Mesendoderm (in vitro differentiated cells): ENCODE data around the gene TMA7.

Experiments
- DNase-seq: peaks from one replicate; pipeline ENCODE4 v3.0.0; 2013
- H2AK5ac ChIP-seq: 2 replicates; pipeline ENCODE4 v1.6.1; 2013; ENCODE audit warnings: low read length, inconsistent platforms
- H2BK120ac ChIP-seq: 2 replicates; pipeline ENCODE4 v1.6.1; 2013; ENCODE audit warnings: low read depth, mild to moderate bottlenecking, low read length, moderate library complexity, mixed read lengths
- H2BK15ac ChIP-seq: replicated peaks from 2 replicates; pipeline ENCODE4 v1.6.1; 2013; ENCODE audit warnings: low read depth, mild to moderate bottlenecking, moderate library complexity
- H2BK5ac ChIP-seq: 2 replicates; pipeline ENCODE4 v1.6.1; 2013; ENCODE audit warnings: low read length, inconsistent platforms
- H3K18ac ChIP-seq: 2 replicates; pipeline ENCODE4 v1.6.1; 2013; ENCODE audit warnings: mild to moderate bottlenecking, low read length, mixed read lengths
- H3K23ac ChIP-seq: one replicate; pipeline ENCODE4 v1.6.1; 2013; ENCODE audit warnings: low read length
- H3K27ac ChIP-seq: 2 replicates; pipeline ENCODE4 v1.5.1; 2013; ENCODE audit warnings: low read depth, mild to moderate bottlenecking, inconsistent platforms, low read length, moderate library complexity
- H3K27me3 ChIP-seq: 2 replicates; pipeline ENCODE4 v1.6.1; 2013; ENCODE audit warnings: low read length, control low read depth, mild to moderate bottlenecking, inconsistent platforms; ENCODE audit not compliant: insufficient read depth, poor library complexity
- H3K36me3 ChIP-seq: 2 replicates; pipeline ENCODE4 v1.6.1; 2013; ENCODE audit warnings: low read length, inconsistent platforms; ENCODE audit not compliant: control insufficient read depth, insufficient read depth
- H3K4ac ChIP-seq: one replicate; pipeline ENCODE4 v1.6.1; 2013; ENCODE audit warnings: low read depth, mild to moderate bottlenecking, low read length, moderate library complexity
- H3K4me1 ChIP-seq: 2 replicates; pipeline ENCODE4 v1.6.1; 2013; ENCODE audit warnings: low read depth, low read length, inconsistent platforms; ENCODE audit not compliant: control insufficient read depth
- H3K4me2 ChIP-seq: 2 replicates; pipeline ENCODE4 v1.6.1; 2013; ENCODE audit warnings: low read length
- H3K4me3 ChIP-seq: 2 replicates; pipeline ENCODE4 v1.5.1; 2013; ENCODE audit warnings: mild to moderate bottlenecking, low read length
- H3K56ac ChIP-seq: one replicate; pipeline ENCODE4 v1.6.1; 2013; ENCODE audit warnings: low read length
- H3K79me1 ChIP-seq: 2 replicates; pipeline ENCODE4 v1.6.1; 2013; ENCODE audit warnings: low read length, inconsistent platforms
- H3K79me2 ChIP-seq: 2 replicates; pipeline ENCODE4 v1.6.1; 2013; ENCODE audit warnings: mild to moderate bottlenecking, low read length; ENCODE audit not compliant: control insufficient read depth, insufficient read depth
- H3K9ac ChIP-seq: 2 replicates; pipeline ENCODE4 v1.6.1; 2013; ENCODE audit warnings: low read length, inconsistent platforms
- H4K5ac ChIP-seq: one replicate; pipeline ENCODE4 v1.6.1; 2013; ENCODE audit warnings: low read length
- H4K8ac ChIP-seq: one replicate; pipeline ENCODE4 v1.6.1; 2013; ENCODE audit warnings: low read depth, mild to moderate bottlenecking, control low read depth, low read length, moderate library complexity
- WGBS: extraction: QIAGEN DNeasy Blood & Tissue Kit; methylation state at CpG from one replicate; pipeline ENCODE4 v1.1.7; 2013; ENCODE audit warnings: low lambda C conversion rate, missing lambda C conversion rate; ENCODE audit not compliant: insufficient coverage; ENCODE audit errors: extremely low coverage; 5-methylcytosine and 5-hydroxymethylcytosine counted together

Gene TMA7

DNA sequence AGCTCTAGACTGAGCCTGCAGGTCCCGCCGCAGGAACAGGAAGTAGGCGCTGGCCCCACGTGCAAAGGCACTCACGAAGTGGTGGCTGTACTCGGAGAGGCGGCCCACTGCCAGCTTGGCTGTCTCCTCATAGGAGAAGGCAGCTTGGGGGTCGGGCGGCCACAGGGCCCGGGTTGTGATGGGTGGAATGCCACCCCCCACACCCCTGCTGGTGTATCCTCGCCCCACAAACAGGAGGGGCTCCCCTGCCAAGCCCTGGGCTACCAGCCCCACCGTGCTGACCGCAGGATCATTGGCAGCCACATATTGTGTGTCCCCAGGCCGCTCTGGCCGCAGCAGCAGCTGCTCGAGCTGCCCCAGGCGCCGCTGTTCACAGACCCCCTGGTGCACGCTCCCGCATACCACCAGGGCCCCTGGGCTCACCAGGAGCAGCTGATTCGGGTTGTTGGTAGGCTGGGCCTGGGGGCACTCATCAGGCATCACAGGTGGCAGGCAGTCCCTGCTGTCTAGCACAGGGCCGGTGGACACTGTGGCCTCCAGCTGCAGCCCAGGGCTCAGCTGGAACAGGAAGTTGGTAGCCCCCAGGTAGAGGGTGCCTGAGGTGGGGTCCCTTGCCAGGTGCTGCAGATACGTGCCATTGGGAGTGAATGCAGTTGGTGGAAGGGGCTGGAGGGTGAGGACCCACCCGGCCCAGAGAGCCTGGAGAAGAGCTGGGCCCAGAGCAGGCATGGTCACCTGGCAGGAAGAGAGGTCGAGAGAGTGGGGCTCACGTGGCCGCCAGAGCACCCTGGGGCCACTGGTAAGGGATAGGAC is 16.0 kb upstream of the TMA7 start:
- H3K56ac ChIP-seq: no peak overlapping the region
- H3K4me2 ChIP-seq: no peak overlapping the region
- H3K4me3 ChIP-seq: no peak overlapping the region
- H2BK120ac ChIP-seq: no peak overlapping the region
- H3K36me3 ChIP-seq: peaks cover 1% of the 10 kb centered on the region
- H3K79me2 ChIP-seq: peaks cover 51% of the 10 kb centered on the region
- no peaks in the 10 kb centered on the region for H3K27me3 ChIP-seq
- H4K5ac ChIP-seq: no peak overlapping the region
- no peak overlapping the region for H2AK5ac ChIP-seq
- WGBS: no CpG with 5 or more reads among the region's 27 CpGs
- no peak overlapping the region for H3K9ac ChIP-seq
- no peak overlapping the region for H2BK5ac ChIP-seq
- no peak overlapping the region for H2BK15ac ChIP-seq
- H3K27ac ChIP-seq: no peak overlapping the region
- H3K79me1 ChIP-seq: peaks cover 34% of the 10 kb centered on the region
- no peak overlapping the region for H3K4ac ChIP-seq
- no peak for DNase-seq
- no peak overlapping the region for H3K23ac ChIP-seq
- peaks cover 8% of the 10 kb centered on the region for H3K4me1 ChIP-seq
- H4K8ac ChIP-seq: no peak overlapping the region
- no peak overlapping the region for H3K18ac ChIP-seq

DNA sequence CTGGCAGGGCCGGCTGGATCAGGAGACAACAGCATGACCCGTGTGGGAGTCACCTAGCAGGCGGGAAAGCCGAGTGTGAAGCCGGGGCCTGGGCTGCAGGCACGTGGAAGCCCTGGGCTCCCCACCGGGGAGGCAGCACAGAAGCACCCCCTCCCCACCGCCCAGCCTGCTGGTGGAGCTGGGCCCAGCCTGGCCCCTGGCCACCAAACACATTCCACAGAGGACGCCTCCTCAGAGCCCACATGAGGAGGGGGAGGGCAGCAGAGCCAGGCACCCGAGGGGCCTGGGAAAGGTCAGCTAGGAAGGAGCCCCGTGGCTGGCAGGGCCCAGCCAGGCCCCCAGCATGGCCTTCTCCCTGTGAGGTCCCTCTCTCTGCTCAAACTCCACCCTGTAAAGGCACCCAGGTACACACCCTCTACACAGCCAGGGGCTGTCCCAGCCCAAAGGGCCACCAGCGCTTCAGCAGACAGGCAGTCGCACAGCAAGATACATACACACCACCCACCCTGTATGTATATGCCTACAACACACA is 14.7 kb upstream of the TMA7 start:
- WGBS: no CpG with 5 or more reads among the region's 13 CpGs
- no peak overlapping the region for H2BK120ac ChIP-seq
- H3K4me2 ChIP-seq: no peak overlapping the region
- H4K5ac ChIP-seq: no peak overlapping the region
- no peak overlapping the region for H2BK5ac ChIP-seq
- no peaks in the 10 kb centered on the region for H3K27me3 ChIP-seq
- H3K4me1 ChIP-seq: peaks cover 9% of the 10 kb centered on the region
- no peak overlapping the region for H3K56ac ChIP-seq
- peaks cover 34% of the 10 kb centered on the region for H3K79me1 ChIP-seq
- no peak overlapping the region for H3K9ac ChIP-seq
- H3K4ac ChIP-seq: no peak overlapping the region
- H4K8ac ChIP-seq: no peak overlapping the region
- no peak overlapping the region for H3K23ac ChIP-seq
- no peak overlapping the region for H3K4me3 ChIP-seq
- peaks cover 1% of the 10 kb centered on the region for H3K36me3 ChIP-seq
- H3K27ac ChIP-seq: no peak overlapping the region
- DNase-seq: no peak
- H2BK15ac ChIP-seq: no peak overlapping the region
- H3K18ac ChIP-seq: no peak overlapping the region
- H2AK5ac ChIP-seq: no peak overlapping the region
- peaks cover 51% of the 10 kb centered on the region for H3K79me2 ChIP-seq

DNA sequence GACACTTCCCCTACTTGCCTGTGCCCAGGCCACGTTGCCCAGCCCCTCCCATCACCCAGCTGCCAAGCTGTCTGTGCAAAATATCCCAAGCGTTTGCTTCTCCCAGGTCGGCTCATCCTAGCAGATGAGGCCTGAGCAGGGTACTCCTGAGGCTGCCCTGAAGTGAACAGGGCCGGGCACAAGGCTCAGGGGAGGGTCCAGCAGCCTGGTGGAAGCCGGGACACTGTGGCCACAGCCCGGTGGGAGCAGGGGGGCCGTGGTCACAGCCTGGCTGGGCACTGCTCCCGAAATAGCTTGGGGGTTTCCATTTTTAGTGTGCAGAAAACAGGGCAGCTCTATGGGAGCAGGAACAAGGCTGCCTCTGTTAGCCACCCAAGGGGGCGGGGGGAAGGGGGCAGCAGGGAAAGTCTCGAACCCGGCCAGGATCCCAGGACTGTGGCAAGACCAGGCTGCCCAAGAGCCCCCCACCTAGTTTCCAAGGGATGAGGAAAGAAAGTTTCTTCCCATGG is 13.6 kb upstream of the TMA7 start:
- peaks cover 1% of the 10 kb centered on the region for H3K36me3 ChIP-seq
- H3K23ac ChIP-seq: no peak overlapping the region
- H3K4me3 ChIP-seq: no peak overlapping the region
- H3K79me2 ChIP-seq: peaks cover 51% of the 10 kb centered on the region
- no peak overlapping the region for H2BK15ac ChIP-seq
- H4K5ac ChIP-seq: no peak overlapping the region
- H3K27ac ChIP-seq: no peak overlapping the region
- H3K4me2 ChIP-seq: no peak overlapping the region
- WGBS: no CpG with 5 or more reads among the region's 11 CpGs
- no peak overlapping the region for H3K4ac ChIP-seq
- no peaks in the 10 kb centered on the region for H3K27me3 ChIP-seq
- no peak overlapping the region for H2BK5ac ChIP-seq
- peaks cover 10% of the 10 kb centered on the region for H3K4me1 ChIP-seq
- H3K79me1 ChIP-seq: peaks cover 31% of the 10 kb centered on the region
- no peak for DNase-seq
- H3K56ac ChIP-seq: peak overlapping the region; percentile 46
- H2BK120ac ChIP-seq: no peak overlapping the region
- H3K9ac ChIP-seq: peak overlapping the region; percentile 35
- H4K8ac ChIP-seq: no peak overlapping the region
- no peak overlapping the region for H2AK5ac ChIP-seq
- no peak overlapping the region for H3K18ac ChIP-seq

DNA sequence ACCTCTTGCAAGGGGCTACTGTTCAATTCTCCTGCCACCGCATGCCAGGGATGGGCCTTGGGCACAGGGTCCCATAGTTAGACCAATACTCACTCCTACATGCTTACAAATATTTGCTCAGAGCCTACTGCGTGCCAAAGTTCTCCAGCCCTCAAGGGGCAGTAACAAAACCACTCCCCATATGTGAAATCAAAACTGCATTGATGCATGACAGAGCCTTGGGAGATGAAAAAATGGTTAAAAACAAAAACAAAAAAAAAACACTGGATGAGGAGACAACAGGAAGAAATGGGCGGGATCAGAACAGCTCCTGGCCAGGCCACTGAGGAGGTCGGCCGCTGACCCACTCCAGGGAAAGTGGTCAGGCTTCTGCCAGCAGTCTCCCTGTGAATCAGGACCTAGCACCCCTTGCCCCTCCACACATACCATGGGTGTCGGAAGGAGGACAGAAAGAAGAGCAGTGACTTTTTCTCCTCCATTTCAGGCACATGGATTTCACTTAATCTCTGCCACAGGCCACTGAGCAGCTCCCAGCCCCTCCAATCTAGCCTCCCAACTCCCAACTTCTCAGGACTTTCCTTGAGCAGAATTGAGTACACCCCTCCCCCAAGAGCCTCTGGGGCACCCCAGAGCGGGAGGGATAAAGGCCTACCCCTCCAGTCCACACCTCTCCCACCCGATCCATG is 13.0 kb upstream of the TMA7 start:
- Histone ChIP-seq H3K4me2 (no peak overlapping the region), H3K4ac (no peak overlapping the region), H3K23ac (no peak overlapping the region), H3K56ac (peak overlapping the region; percentile 92), H2BK15ac (no peak overlapping the region), H3K36me3 (peaks cover 2% of the 10 kb centered on the region), H3K9ac (peak overlapping the region; percentile 88), H3K79me2 (peaks cover 51% of the 10 kb centered on the region), H3K18ac (no peak overlapping the region), H3K4me3 (no peak overlapping the region), H2BK5ac (no peak overlapping the region), H2BK120ac (no peak overlapping the region), H3K27ac (no peak overlapping the region), H2AK5ac (no peak overlapping the region), H3K79me1 (peaks cover 30% of the 10 kb centered on the region), H4K5ac (no peak overlapping the region), H4K8ac (no peak overlapping the region), H3K27me3 (no peaks in the 10 kb centered on the region), H3K4me1 (peaks cover 10% of the 10 kb centered on the region)
- WGBS: no CpG with 5 or more reads among the region's 8 CpGs
- no peak for DNase-seq

DNA sequence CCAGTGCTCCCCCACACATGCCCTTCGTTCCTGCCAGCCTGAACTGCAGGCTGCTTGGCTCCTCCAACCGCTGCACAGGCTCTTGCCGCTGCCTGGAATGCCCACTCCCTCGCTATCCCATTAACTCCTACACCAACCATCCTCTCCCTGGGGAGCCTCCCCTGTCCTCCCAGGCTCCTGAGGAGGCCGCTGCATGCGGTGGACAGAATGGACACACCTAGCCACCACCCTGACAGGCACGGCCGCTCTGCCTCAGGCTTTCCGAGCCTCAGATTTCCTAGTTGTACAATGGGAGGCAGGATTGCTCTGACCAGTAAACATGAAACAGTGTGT is 12.5 kb upstream of the TMA7 start:
- peaks cover 10% of the 10 kb centered on the region for H3K4me1 ChIP-seq
- DNase-seq: no peak
- peaks cover 6% of the 10 kb centered on the region for H3K36me3 ChIP-seq
- H3K79me2 ChIP-seq: peaks cover 51% of the 10 kb centered on the region
- peaks cover 29% of the 10 kb centered on the region for H3K79me1 ChIP-seq
- no peak overlapping the region for H4K8ac ChIP-seq
- H3K9ac ChIP-seq: peak overlapping the region; percentile 88
- H2AK5ac ChIP-seq: no peak overlapping the region
- no peak overlapping the region for H4K5ac ChIP-seq
- H3K56ac ChIP-seq: peak overlapping the region; percentile 92
- H3K4me3 ChIP-seq: no peak overlapping the region
- no CpG with 5 or more reads among the region's 9 CpGs for WGBS
- no peak overlapping the region for H2BK5ac ChIP-seq
- no peak overlapping the region for H3K18ac ChIP-seq
- no peak overlapping the region for H3K4ac ChIP-seq
- no peak overlapping the region for H2BK120ac ChIP-seq
- no peaks in the 10 kb centered on the region for H3K27me3 ChIP-seq
- no peak overlapping the region for H3K27ac ChIP-seq
- H3K23ac ChIP-seq: peak overlapping the region; percentile 20
- no peak overlapping the region for H2BK15ac ChIP-seq
- H3K4me2 ChIP-seq: no peak overlapping the region
